NB4 (cell line): ENCODE results near the gene TNFSF13.

ENCODE experiments used
- POLR2A ChIP-seq: IDR thresholded peaks from 2 replicates; pipeline ENCODE4 v1.6.1; 2011; ENCODE audit warnings: mild to moderate bottlenecking; ENCODE audit not compliant: insufficient read length; ENCODE audit errors: extremely low read depth
- TF ChIP-seq, protein P1 (sequence below): IDR thresholded peaks from one replicate; pipeline ENCODE4 v1.5.1; 2012; ENCODE audit warnings: low read depth, low read length

DNA sequence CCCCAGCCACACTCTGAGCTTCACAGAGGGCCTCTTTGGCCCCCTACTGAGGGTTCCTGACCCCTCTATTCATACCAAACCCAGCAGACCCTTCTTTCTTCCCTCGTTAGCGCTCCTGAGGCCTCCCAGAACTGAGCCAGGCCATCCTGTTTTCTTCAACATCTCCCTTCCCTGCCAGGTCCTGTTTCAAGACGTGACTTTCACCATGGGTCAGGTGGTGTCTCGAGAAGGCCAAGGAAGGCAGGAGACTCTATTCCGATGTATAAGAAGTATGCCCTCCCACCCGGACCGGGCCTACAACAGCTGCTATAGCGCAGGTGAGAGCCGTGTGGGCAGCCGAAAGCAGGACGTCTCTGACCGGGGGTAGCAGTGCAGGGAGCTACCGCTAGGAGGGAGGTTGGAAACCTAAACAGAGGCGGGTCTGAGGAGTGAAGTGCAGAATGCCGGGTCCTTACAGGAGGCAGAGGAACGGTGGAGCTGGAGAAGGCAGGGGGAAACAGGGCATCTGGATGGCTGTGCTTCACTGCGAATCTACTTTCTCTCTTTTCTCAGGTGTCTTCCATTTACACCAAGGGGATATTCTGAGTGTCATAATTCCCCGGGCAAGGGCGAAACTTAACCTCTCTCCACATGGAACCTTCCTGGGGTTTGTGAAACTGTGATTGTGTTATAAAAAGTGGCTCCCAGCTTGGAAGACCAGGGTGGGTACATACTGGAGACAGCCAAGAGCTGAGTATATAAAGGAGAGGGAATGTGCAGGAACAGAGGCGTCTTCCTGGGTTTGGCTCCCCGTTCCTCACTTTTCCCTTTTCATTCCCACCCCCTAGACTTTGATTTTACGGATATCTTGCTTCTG, 1.9 kb downstream of the TNFSF13 start:
- TF ChIP-seq POLR2A: no peak
- TF ChIP-seq, protein P1, sequence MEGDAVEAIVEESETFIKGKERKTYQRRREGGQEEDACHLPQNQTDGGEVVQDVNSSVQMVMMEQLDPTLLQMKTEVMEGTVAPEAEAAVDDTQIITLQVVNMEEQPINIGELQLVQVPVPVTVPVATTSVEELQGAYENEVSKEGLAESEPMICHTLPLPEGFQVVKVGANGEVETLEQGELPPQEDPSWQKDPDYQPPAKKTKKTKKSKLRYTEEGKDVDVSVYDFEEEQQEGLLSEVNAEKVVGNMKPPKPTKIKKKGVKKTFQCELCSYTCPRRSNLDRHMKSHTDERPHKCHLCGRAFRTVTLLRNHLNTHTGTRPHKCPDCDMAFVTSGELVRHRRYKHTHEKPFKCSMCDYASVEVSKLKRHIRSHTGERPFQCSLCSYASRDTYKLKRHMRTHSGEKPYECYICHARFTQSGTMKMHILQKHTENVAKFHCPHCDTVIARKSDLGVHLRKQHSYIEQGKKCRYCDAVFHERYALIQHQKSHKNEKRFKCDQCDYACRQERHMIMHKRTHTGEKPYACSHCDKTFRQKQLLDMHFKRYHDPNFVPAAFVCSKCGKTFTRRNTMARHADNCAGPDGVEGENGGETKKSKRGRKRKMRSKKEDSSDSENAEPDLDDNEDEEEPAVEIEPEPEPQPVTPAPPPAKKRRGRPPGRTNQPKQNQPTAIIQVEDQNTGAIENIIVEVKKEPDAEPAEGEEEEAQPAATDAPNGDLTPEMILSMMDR: no peak
